Tibial artery (tissue), 4 donors: ENCODE measurements around the gene RUNX2.

Experiments
- DNase-seq, 2 donors: peaks; one replicate each; pipeline ENCODE4 v3.0.0-alpha.2; 2019
- H3K27ac ChIP-seq, 2 donors: fragments of 200-600 bp; sonication (generic) in 1 of 2; 1 replicate in 1 of 2; 2 replicates in 1 of 2; pipeline ENCODE4 v1.5.1; 2018 to 2019; ENCODE audit warnings: mild to moderate bottlenecking in 1 of 2
- H3K27me3 ChIP-seq, 2 donors: fragments of 200-600 bp; sonication (generic) in 1 of 2; one replicate each; pipeline versions ENCODE4 v1.5.1 to v1.6.0; 2016 to 2019
- H3K36me3 ChIP-seq, 3 donors: fragments of 200-600 bp; sonication (generic) in 2 of 3; one replicate each; pipeline ENCODE4 v1.5.1; 2016 to 2019; ENCODE audit warnings: mild to moderate bottlenecking in 2 of 3
- H3K4me1 ChIP-seq, 4 donors: fragments of 200-600 bp; sonication (generic) in 2 of 4; 1 replicate in 3 of 4; 2 replicates in 1 of 4; pipeline ENCODE4 v1.5.1; 2016 to 2019
- H3K4me3 ChIP-seq, 2 donors: fragments of 200-600 bp; sonication (generic) in 1 of 2; 1 replicate in 1 of 2; 2 replicates in 1 of 2; pipeline ENCODE4 v1.5.1; 2018 to 2019; ENCODE audit warnings: mild to moderate bottlenecking in 2 of 2
- H3K9me3 ChIP-seq, 3 donors: fragments of 200-600 bp; sonication (generic) in 1 of 3; one replicate each; pipeline ENCODE4 v1.5.1; 2016 to 2019
- intact Hi-C: fragments of 100-400 bp; cut with DNase I; formaldehyde crosslinking; loops from one replicate; pipeline ENCODE4 v1.15.0; 2023; ENCODE audit warnings: low total_unique reads
- TF ChIP-seq, protein P1 (sequence below), 2 experiments: fragments of 200-600 bp in 1 of 2; fragments of 450-650 bp in 1 of 2; IDR thresholded peaks; one replicate each; pipeline ENCODE4 v1.5.1; 2017 to 2019; ENCODE audit warnings: antibody characterized with exemption in 2 of 2, mild to moderate bottlenecking in 1 of 2, moderate library complexity in 1 of 2

RUNX2 gene

GRCh38 chr6:45625191-45625664 is 297.1 kb downstream of the RUNX2 start:
- Histone ChIP-seq H3K27ac (no peak overlapping the region), H3K36me3 (no peaks in the 10 kb centered on the region), H3K4me3 (no peak overlapping the region), H3K9me3 (no peaks in the 10 kb centered on the region), H3K27me3 (no peaks in the 10 kb centered on the region), H3K4me1 (no peaks in the 10 kb centered on the region)
- TF ChIP-seq, protein P1, sequence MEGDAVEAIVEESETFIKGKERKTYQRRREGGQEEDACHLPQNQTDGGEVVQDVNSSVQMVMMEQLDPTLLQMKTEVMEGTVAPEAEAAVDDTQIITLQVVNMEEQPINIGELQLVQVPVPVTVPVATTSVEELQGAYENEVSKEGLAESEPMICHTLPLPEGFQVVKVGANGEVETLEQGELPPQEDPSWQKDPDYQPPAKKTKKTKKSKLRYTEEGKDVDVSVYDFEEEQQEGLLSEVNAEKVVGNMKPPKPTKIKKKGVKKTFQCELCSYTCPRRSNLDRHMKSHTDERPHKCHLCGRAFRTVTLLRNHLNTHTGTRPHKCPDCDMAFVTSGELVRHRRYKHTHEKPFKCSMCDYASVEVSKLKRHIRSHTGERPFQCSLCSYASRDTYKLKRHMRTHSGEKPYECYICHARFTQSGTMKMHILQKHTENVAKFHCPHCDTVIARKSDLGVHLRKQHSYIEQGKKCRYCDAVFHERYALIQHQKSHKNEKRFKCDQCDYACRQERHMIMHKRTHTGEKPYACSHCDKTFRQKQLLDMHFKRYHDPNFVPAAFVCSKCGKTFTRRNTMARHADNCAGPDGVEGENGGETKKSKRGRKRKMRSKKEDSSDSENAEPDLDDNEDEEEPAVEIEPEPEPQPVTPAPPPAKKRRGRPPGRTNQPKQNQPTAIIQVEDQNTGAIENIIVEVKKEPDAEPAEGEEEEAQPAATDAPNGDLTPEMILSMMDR (IDR thresholded peaks at IDR 0.05) = no peak
- DNase-seq = no peak
- intact Hi-C loops = no loop called here

DNA sequence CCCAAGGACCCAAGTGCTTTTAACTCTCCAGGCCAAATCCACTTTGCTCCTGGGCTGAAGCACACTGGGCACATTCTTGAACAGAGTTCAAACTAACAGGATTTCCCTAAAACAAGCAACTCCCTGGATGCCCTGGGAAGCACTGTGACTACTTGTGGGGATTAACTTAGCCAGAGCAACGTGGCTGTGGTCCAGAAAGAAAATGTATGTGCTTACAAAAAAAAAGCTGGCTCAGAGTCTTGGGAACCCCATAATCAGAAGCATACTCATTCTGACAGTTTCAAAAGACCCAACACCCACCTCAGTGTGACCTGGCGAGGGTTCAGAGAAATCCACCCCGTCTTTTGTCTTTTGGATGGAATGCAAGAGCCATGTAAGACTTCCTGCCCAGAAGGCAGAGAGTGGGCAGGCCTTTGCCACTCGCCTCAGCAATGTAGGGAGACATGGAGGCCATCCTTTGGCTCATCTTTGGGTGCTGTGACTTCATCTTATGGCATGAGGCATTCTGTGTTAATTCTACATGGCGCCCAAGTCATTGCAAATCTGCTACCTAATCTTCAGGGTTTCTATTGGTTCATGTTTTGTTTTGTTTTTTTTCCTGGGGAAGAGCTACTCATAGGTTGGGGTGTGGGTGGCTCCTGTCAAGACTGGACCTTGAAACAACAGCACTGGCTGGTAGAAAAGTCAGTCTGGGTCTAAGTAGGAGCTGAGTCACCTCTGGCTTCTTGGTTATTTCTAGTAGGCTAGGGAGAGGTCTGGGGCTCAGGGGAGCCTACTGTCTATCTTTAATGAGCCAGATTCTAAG is 298.2 kb downstream of the RUNX2 start:
- no peak overlapping the region for H3K4me3 ChIP-seq
- H3K9me3 ChIP-seq = no peaks in the 10 kb centered on the region
- no peaks in the 10 kb centered on the region for H3K4me1 ChIP-seq
- H3K27ac ChIP-seq = no peak overlapping the region
- no peaks in the 10 kb centered on the region for H3K27me3 ChIP-seq
- H3K36me3 ChIP-seq = no peaks in the 10 kb centered on the region
- no peak for DNase-seq
- TF ChIP-seq, protein P1 (IDR thresholded peaks at IDR 0.05) = no peak
- intact Hi-C loops = no loop called here

GRCh38 chr6:45630314-45630713 is 302.2 kb downstream of the RUNX2 start:
- no peak for DNase-seq
- Histone ChIP-seq H3K9me3 (no peaks in the 10 kb centered on the region), H3K4me3 (no peak overlapping the region), H3K27ac (no peak overlapping the region), H3K36me3 (no peaks in the 10 kb centered on the region), H3K4me1 (no peaks in the 10 kb centered on the region), H3K27me3 (no peaks in the 10 kb centered on the region)
- TF ChIP-seq, protein P1 (IDR thresholded peaks at IDR 0.05) = no peak
- intact Hi-C loops = no loop called here

- TF ChIP-seq, protein P1 (IDR thresholded peaks at IDR 0.05) = no peak
- Histone ChIP-seq H3K4me1 (no peaks in the 10 kb centered on the region), H3K27ac (no peak overlapping the region)
Measured at GRCh38 chr6:45630801-45631200, 302.7 kb downstream of the RUNX2 start.

GRCh38 chr6:45631396-45631795 is 303.3 kb downstream of the RUNX2 start:
- no peak for DNase-seq
- no peaks in the 10 kb centered on the region for H3K4me1 ChIP-seq
- H3K9me3 ChIP-seq = no peaks in the 10 kb centered on the region
- no peak overlapping the region for H3K4me3 ChIP-seq
- H3K36me3 ChIP-seq = no peaks in the 10 kb centered on the region
- intact Hi-C loops = no loop called here
- no peaks in the 10 kb centered on the region for H3K27me3 ChIP-seq
- no peak overlapping the region for H3K27ac ChIP-seq
- TF ChIP-seq, protein P1 (IDR thresholded peaks at IDR 0.05) = no peak

More at GRCh38 chr6:45630801-45631200, 302.7 kb downstream of the RUNX2 start:
- no peak overlapping the region for H3K4me3 ChIP-seq
- no peaks in the 10 kb centered on the region for H3K36me3 ChIP-seq
- no peaks in the 10 kb centered on the region for H3K27me3 ChIP-seq
- intact Hi-C loops = no loop called here
- H3K9me3 ChIP-seq = no peaks in the 10 kb centered on the region
- DNase-seq = no peak
